Measurements from ENCODE around the gene PCSK6. TPM values are rescaled to one million over a fixed set of nuclear protein-coding genes. Genes with fewer than 3 reads are reported as not detected.

PCSK6 gene
- total RNA-seq, 1 donor from 2014 or later = 8.4 TPM

GRCh38 chr15:101461097-101461496 lies 28.4 kb downstream of the PCSK6 start:
- no peak for TF ChIP-seq CTCF (IDR thresholded peaks at IDR 0.05; ENCODE audit: insufficient read depth, low read length, poor library complexity, severe bottlenecking)
- H3K4me3 ChIP-seq (ENCODE audit: low read depth, low read length) = no peak overlapping the region
- DNase-seq (ENCODE audit: low read depth) = no peak
- no peaks in the 10 kb centered on the region for H3K36me3 ChIP-seq (ENCODE audit: control insufficient read depth, insufficient read depth, low read length)
- H3K27me3 ChIP-seq (ENCODE audit: control insufficient read depth, insufficient read depth, low read length) = no peaks in the 10 kb centered on the region

- Histone ChIP-seq H3K27me3 (ENCODE audit: control insufficient read depth, insufficient read depth, low read length) (no peaks in the 10 kb centered on the region), H3K36me3 (ENCODE audit: control insufficient read depth, insufficient read depth, low read length) (no peaks in the 10 kb centered on the region), H3K4me3 (ENCODE audit: low read depth, low read length) (no peak overlapping the region)
- DNase-seq (ENCODE audit: low read depth) = no peak
- TF ChIP-seq CTCF (IDR thresholded peaks at IDR 0.05; ENCODE audit: insufficient read depth, low read length, poor library complexity, severe bottlenecking) = no peak
These were observed 29.8 kb downstream of the PCSK6 start for GRCh38 chr15:101459579-101460300.

DNA sequence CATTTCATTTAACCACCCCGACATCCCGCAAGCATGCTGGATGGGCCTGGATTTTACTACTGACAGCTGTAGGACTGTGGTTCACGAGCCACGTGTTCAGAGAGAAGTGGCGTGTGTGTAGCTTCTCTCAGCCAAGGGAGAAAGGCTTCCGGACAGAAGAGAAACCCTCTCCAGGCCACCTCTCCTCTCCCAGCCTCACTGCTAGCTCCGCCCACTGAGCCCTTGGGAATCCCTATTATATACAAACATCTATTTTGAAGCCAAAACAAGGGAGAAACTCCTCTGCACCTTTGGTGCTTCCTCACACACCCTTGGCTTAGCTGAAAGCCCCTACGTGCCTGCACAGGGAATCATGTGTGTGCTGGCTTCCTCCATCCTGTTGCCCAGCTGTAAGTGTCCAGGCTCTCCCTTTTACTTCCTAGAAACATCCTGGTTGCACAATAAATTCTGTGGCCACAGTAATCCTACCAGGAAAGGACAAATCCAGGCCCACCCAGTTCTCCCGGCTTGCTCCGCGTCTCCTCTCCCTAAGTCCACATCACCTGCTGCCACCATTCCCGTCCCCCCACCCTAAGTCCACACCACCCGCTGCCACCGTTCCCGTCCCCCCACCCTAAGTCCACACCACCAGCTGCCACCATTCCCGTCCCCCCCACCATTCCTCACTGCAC lies 30.5 kb downstream of the PCSK6 start:
- DNase-seq (ENCODE audit: low read depth) = no peak
- Histone ChIP-seq H3K36me3 (ENCODE audit: control insufficient read depth, insufficient read depth, low read length) (no peaks in the 10 kb centered on the region), H3K4me3 (ENCODE audit: low read depth, low read length) (no peak overlapping the region), H3K27me3 (ENCODE audit: control insufficient read depth, insufficient read depth, low read length) (no peaks in the 10 kb centered on the region)
- no peak for TF ChIP-seq CTCF (IDR thresholded peaks at IDR 0.05; ENCODE audit: insufficient read depth, low read length, poor library complexity, severe bottlenecking)

- no peaks in the 10 kb centered on the region for H3K36me3 ChIP-seq (ENCODE audit: control insufficient read depth, insufficient read depth, low read length)
- no peak overlapping the region for H3K4me3 ChIP-seq (ENCODE audit: low read depth, low read length)
- no peak for TF ChIP-seq CTCF (IDR thresholded peaks at IDR 0.05; ENCODE audit: insufficient read depth, low read length, poor library complexity, severe bottlenecking)
- no peak for DNase-seq (ENCODE audit: low read depth)
- no peaks in the 10 kb centered on the region for H3K27me3 ChIP-seq (ENCODE audit: control insufficient read depth, insufficient read depth, low read length)
These were observed 31.2 kb downstream of the PCSK6 start for GRCh38 chr15:101458158-101458900.

DNA sequence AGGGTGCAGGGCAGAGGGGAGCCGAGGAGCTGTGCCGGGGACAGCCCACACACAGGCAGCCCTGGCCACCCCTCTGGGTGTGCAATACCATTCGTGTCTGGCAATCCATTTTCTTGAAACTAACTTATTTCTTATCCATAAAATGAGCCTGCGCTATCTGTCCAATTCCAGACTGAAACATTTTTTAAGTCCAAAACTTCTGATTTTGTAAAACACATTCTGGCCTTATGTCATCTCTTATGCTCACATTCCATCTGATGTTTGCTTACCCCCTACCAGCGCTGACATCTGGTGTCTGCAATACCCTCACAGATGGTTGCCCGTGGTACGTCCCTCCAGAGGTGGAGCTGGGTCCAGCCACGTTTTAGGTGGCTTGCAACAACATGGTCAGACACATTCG lies 31.8 kb downstream of the PCSK6 start:
- TF ChIP-seq CTCF (IDR thresholded peaks at IDR 0.05; ENCODE audit: insufficient read depth, low read length, poor library complexity, severe bottlenecking) = no peak

More for the DNA sequence above, 31.8 kb downstream of the PCSK6 start:
- Histone ChIP-seq H3K4me3 (ENCODE audit: low read depth, low read length) (no peak overlapping the region), H3K36me3 (ENCODE audit: control insufficient read depth, insufficient read depth, low read length) (no peaks in the 10 kb centered on the region), H3K27me3 (ENCODE audit: control insufficient read depth, insufficient read depth, low read length) (no peaks in the 10 kb centered on the region)
- no peak for DNase-seq (ENCODE audit: low read depth)

Data from kidney epithelial cell (primary cell).